KMS-11 (cell line): ENCODE data around the gene C21orf58.

Experiments used
- H2AFZ ChIP-seq: fragments of 200-600 bp; sonication (generic); 2 replicates; pipeline ENCODE4 v1.6.1; 2016; ENCODE audit warnings: antibody characterized with exemption, mixed run types, low read depth
- H3K27ac ChIP-seq: fragments of 200-600 bp; sonication (generic); 2 replicates; pipeline ENCODE4 v1.6.1; 2016; ENCODE audit warnings: mild to moderate bottlenecking, mixed run types
- H3K27me3 ChIP-seq: fragments of 200-600 bp; sonication (generic); 2 replicates; pipeline ENCODE4 v1.6.1; 2017; ENCODE audit warnings: mild to moderate bottlenecking, low read depth, mixed run types, moderate library complexity; ENCODE audit not compliant: insufficient read depth
- H3K36me3 ChIP-seq: fragments of 200-600 bp; sonication (generic); 2 replicates; pipeline ENCODE4 v1.6.1; 2017; ENCODE audit warnings: mild to moderate bottlenecking, mixed run types; ENCODE audit not compliant: insufficient read depth
- H3K4me1 ChIP-seq: fragments of 200-600 bp; sonication (generic); 2 replicates; pipeline ENCODE4 v1.6.1; 2016; ENCODE audit warnings: mild to moderate bottlenecking, low read depth, mixed run types; ENCODE audit not compliant: poor library complexity, severe bottlenecking
- H3K4me2 ChIP-seq: fragments of 200-600 bp; sonication (generic); 2 replicates; pipeline ENCODE4 v1.7.0; 2016; ENCODE audit warnings: mild to moderate bottlenecking, mixed run types
- H3K4me3 ChIP-seq: fragments of 200-600 bp; sonication (generic); IDR thresholded peaks from 2 replicates; pipeline ENCODE4 v1.6.1; 2017; ENCODE audit warnings: low read depth, low read length, mixed read lengths; ENCODE audit not compliant: insufficient read depth
- H3K79me2 ChIP-seq: fragments of 200-600 bp; sonication (generic); 2 replicates; pipeline ENCODE4 v1.6.1; 2016; ENCODE audit warnings: low read depth, mixed run types; ENCODE audit not compliant: insufficient read depth
- H3K9ac ChIP-seq: fragments of 200-600 bp; sonication (generic); 2 replicates; pipeline ENCODE4 v1.6.1; 2016; ENCODE audit warnings: mild to moderate bottlenecking, mixed run types
- H4K20me1 ChIP-seq: fragments of 200-600 bp; sonication (generic); 2 replicates; pipeline ENCODE4 v1.6.1; 2016; ENCODE audit warnings: mild to moderate bottlenecking, mixed run types; ENCODE audit not compliant: insufficient read depth
- CTCF ChIP-seq: fragments of 200-600 bp; sonication (generic); conservative IDR thresholded peaks from 2 replicates; pipeline ENCODE4 v1.6.1; 2017; ENCODE audit warnings: low read depth, mild to moderate bottlenecking, antibody characterized with exemption, low read length, moderate library complexity, mixed read lengths

Gene C21orf58

GRCh38 chr21:46253610-46254124 lies 70.0 kb downstream of the C21orf58 start:
- Histone ChIP-seq H3K4me3 (no peak overlapping the region), H3K4me1 (peaks cover 4% of the 10 kb centered on the region), H3K9ac (no peak overlapping the region), H3K79me2 (no peaks in the 10 kb centered on the region), H3K27ac (no peak overlapping the region), H3K27me3 (no peaks in the 10 kb centered on the region), H2AFZ (no peak overlapping the region), H3K4me2 (no peak overlapping the region), H3K36me3 (peaks cover 10% of the 10 kb centered on the region; the same call in 1 of the 2 replicates), H4K20me1 (no peaks in the 10 kb centered on the region)
- no peak for TF ChIP-seq CTCF

GRCh38 chr21:46252840-46253239 lies 70.8 kb downstream of the C21orf58 start:
- H3K4me1 ChIP-seq = peaks cover 4% of the 10 kb centered on the region
- H3K4me2 ChIP-seq = no peak overlapping the region
- no peak for TF ChIP-seq CTCF
- no peak overlapping the region for H3K27ac ChIP-seq
- H3K4me3 ChIP-seq = no peak overlapping the region
- H2AFZ ChIP-seq = no peak overlapping the region
- H3K36me3 ChIP-seq = peaks cover 10% of the 10 kb centered on the region; the same call in 1 of the 2 replicates
- H3K9ac ChIP-seq = no peak overlapping the region
- no peaks in the 10 kb centered on the region for H3K27me3 ChIP-seq
- H3K79me2 ChIP-seq = no peaks in the 10 kb centered on the region
- no peaks in the 10 kb centered on the region for H4K20me1 ChIP-seq
